GM23338 (cell line): ENCODE data around the gene DRD4. TPM values are rescaled to one million over a fixed set of nuclear protein-coding genes. Genes with fewer than 3 reads are reported as not detected.

ENCODE experiments used
- ATAC-seq: fragments of 200-7000 bp; cut with Tn5 transposase; 3 replicates; pipeline ENCODE4 v1.9.1; 2020
- DNase-seq: peaks from one replicate; pipeline ENCODE4 v3.0.0-alpha.2; 2015; ENCODE audit warnings: low spot score
- H2AFZ ChIP-seq: fragments of 200-600 bp; sonication (generic); 2 replicates; pipeline ENCODE4 v1.8.0; 2016; ENCODE audit warnings: antibody characterized with exemption, mild to moderate bottlenecking, moderate library complexity
- H3F3A ChIP-seq: fragments of 200-600 bp; sonication (generic); replicated peaks from 2 replicates; pipeline ENCODE4 v1.8.0; 2017; ENCODE audit warnings: antibody characterized with exemption, mixed run types, low read depth
- H3K27ac ChIP-seq: fragments of 200-600 bp; sonication (generic); 2 replicates; pipeline ENCODE4 v1.6.1; 2016; ENCODE audit warnings: low read depth
- H3K27me3 ChIP-seq: fragments of 200-600 bp; sonication (generic); 2 replicates; pipeline ENCODE4 v1.8.0; 2016; ENCODE audit warnings: mild to moderate bottlenecking, mixed run types, moderate library complexity; ENCODE audit not compliant: insufficient read depth
- H3K36me3 ChIP-seq: fragments of 200-600 bp; sonication (generic); 2 replicates; pipeline ENCODE4 v1.8.0; 2016; ENCODE audit warnings: mild to moderate bottlenecking; ENCODE audit not compliant: insufficient read depth
- H3K4me1 ChIP-seq: fragments of 200-600 bp; sonication (generic); 2 replicates; pipeline ENCODE4 v1.8.0; 2016; ENCODE audit warnings: mild to moderate bottlenecking, moderate library complexity; ENCODE audit not compliant: insufficient read depth
- H3K4me2 ChIP-seq: fragments of 200-600 bp; sonication (generic); 2 replicates; pipeline ENCODE4 v1.7.1; 2017; ENCODE audit warnings: mixed run types
- H3K4me3 ChIP-seq: fragments of 200-600 bp; sonication (generic); 2 replicates; pipeline ENCODE4 v1.6.1; 2016; ENCODE audit warnings: mixed run types
- H3K79me2 ChIP-seq: fragments of 200-600 bp; sonication (generic); replicated peaks from 2 replicates; pipeline ENCODE4 v1.8.0; 2017; ENCODE audit warnings: mild to moderate bottlenecking; ENCODE audit not compliant: insufficient read depth
- H3K9me2 ChIP-seq: fragments of 200-600 bp; sonication (generic); 2 replicates; pipeline ENCODE4 v1.8.0; 2017; ENCODE audit not compliant: insufficient read depth
- H4K20me1 ChIP-seq: fragments of 200-600 bp; sonication (generic); replicated peaks from 2 replicates; pipeline ENCODE4 v1.8.0; 2017; ENCODE audit warnings: mild to moderate bottlenecking; ENCODE audit not compliant: insufficient read depth
- H3K27ac Mint-ChIP-seq: 2 replicates; pipeline ENCODE4 v1.8.0; 2020; ENCODE audit warnings: inconsistent platforms, mild to moderate bottlenecking, moderate library complexity, mixed read lengths
- H3K27me3 Mint-ChIP-seq: 3 replicates; pipeline ENCODE4 v1.8.0; 2022; ENCODE audit warnings: low read depth, mild to moderate bottlenecking, moderate library complexity, mixed read lengths, inconsistent platforms; ENCODE audit not compliant: insufficient read depth, poor library complexity
- H3K36me3 Mint-ChIP-seq: 3 replicates; pipeline ENCODE4 v1.8.0; 2021; ENCODE audit warnings: low read depth, mild to moderate bottlenecking, inconsistent platforms, moderate library complexity, mixed read lengths
- H3K4me1 Mint-ChIP-seq: 3 replicates; pipeline ENCODE4 v1.8.0; 2020; ENCODE audit warnings: mild to moderate bottlenecking, inconsistent platforms, mixed read lengths
- H3K4me3 Mint-ChIP-seq: 3 replicates; pipeline ENCODE4 v1.8.0; 2021; ENCODE audit warnings: moderate library complexity, mild to moderate bottlenecking, inconsistent platforms, mixed read lengths
- H3K9me3 Mint-ChIP-seq: 3 replicates; pipeline ENCODE4 v1.8.0; 2020; ENCODE audit warnings: moderate library complexity, mild to moderate bottlenecking, inconsistent platforms, mixed read lengths
- CREB1 ChIP-seq: fragments of 250-450 bp; sonication (Bioruptor Pico); IDR thresholded peaks from 2 replicates; pipeline ENCODE4 v1.5.0; 2020; ENCODE audit warnings: low read depth, mild to moderate bottlenecking, moderate library complexity
- CTCF ChIP-seq, 2 experiments: fragments of 200-600 bp in 1 of 2; sonication (generic) in 1 of 2; conservative IDR thresholded peaks; 2 replicates each; pipeline versions ENCODE4 v1.5.1 to v1.6.1; 2016 to 2017; ENCODE audit warnings: antibody characterized with exemption in 2 of 2, low read depth in 2 of 2, mild to moderate bottlenecking in 2 of 2, moderate library complexity in 1 of 2
- EZH2 ChIP-seq: fragments of 200-600 bp; sonication (generic); IDR thresholded peaks from one replicate; pipeline ENCODE4 v1.8.0; 2017; ENCODE audit warnings: antibody characterized with exemption, mild to moderate bottlenecking, low read depth; ENCODE audit not compliant: unreplicated experiment
- EZH2phosphoT487 ChIP-seq: fragments of 200-600 bp; sonication (generic); IDR thresholded peaks from one replicate; pipeline ENCODE4 v1.8.1; 2018; ENCODE audit warnings: antibody characterized with exemption; ENCODE audit not compliant: unreplicated experiment
- JUNB ChIP-seq: IDR thresholded peaks from one replicate; pipeline ENCODE4 v1.6.1; 2016; ENCODE audit warnings: antibody characterized with exemption; ENCODE audit not compliant: unreplicated experiment
- NANOG ChIP-seq: IDR thresholded peaks from 2 replicates; pipeline ENCODE4 v1.6.1; 2016; ENCODE audit warnings: antibody characterized with exemption, borderline replicate concordance
- POLR2AphosphoS5 ChIP-seq: IDR thresholded peaks from 2 replicates; pipeline ENCODE4 v1.6.1; 2016; ENCODE audit warnings: antibody characterized with exemption, low read depth
- STAT1 ChIP-seq: IDR thresholded peaks from one replicate; pipeline ENCODE4 v1.6.1; 2016; ENCODE audit warnings: antibody characterized with exemption; ENCODE audit not compliant: unreplicated experiment
- ZNF114 ChIP-seq: fragments of 250-450 bp; sonication (Bioruptor Pico); IDR thresholded peaks from 2 replicates; pipeline ENCODE4 v1.5.0; 2020; ENCODE audit warnings: mild to moderate bottlenecking, moderate library complexity
- ZNF331 ChIP-seq: fragments of 250-450 bp; sonication (Bioruptor Pico); IDR thresholded peaks from 2 replicates; pipeline ENCODE4 v1.5.0; 2020; ENCODE audit warnings: low read depth, mild to moderate bottlenecking, moderate library complexity
- polyA plus RNA-seq: library from polyadenylated mRNA; unstranded; fragments of >200 nt; fragmentation: Nextera tagmentation; extraction: Ambion mirVana; gene quantifications from 2 replicates; pipeline ENCODE4 v1.2.1, GENCODE V29; 2016
- total RNA-seq: library from RNA; depleted of rRNA; stranded (reverse); fragments of >200 nt; shearing (Covaris generic); gene quantifications from 2 replicates; pipeline ENCODE4 v1.2.3, GENCODE V29; 2014
- TF ChIP-seq, protein P1 (sequence below): IDR thresholded peaks from one replicate; pipeline ENCODE4 v1.6.1; 2018; ENCODE audit warnings: antibody characterized with exemption; ENCODE audit not compliant: unreplicated experiment
- TF ChIP-seq, protein P2 (sequence below): fragments of 250-450 bp; sonication (Bioruptor Pico); IDR thresholded peaks from 2 replicates; pipeline ENCODE4 v1.5.0; 2020; ENCODE audit warnings: mild to moderate bottlenecking, moderate library complexity
- TF ChIP-seq, protein P3 (sequence below): IDR thresholded peaks from 2 replicates; pipeline ENCODE4 v1.6.1; 2016; ENCODE audit warnings: antibody characterized with exemption

Gene DRD4
- total and polyA plus RNA-seq, 2 experiments from 2014 or later: 1.0 to 1.8 TPM

- H3K4me1 Mint-ChIP-seq: no peaks in the 10 kb centered on the region; the same call in 2 of the 3 replicates
- Histone ChIP-seq H3K79me2 (peaks cover 14% of the 10 kb centered on the region; the same call in 1 of the 2 replicates), H3F3A (peaks cover 19% of the 10 kb centered on the region), H3K4me1 (no peaks in the 10 kb centered on the region), H3K4me3 (no peak overlapping the region), H3K27me3 (no peaks in the 10 kb centered on the region), H3K27ac (no peak overlapping the region), H2AFZ (no peak overlapping the region), H3K4me2 (no peak overlapping the region), H4K20me1 (peaks cover 19% of the 10 kb centered on the region; the same call in 1 of the 2 replicates), H3K36me3 (peaks cover 20% of the 10 kb centered on the region; the same call in 1 of the 2 replicates), H3K9me2 (no peaks in the 10 kb centered on the region)
- H3K27ac Mint-ChIP-seq: no peak overlapping the region
- H3K27me3 Mint-ChIP-seq: peaks cover 18% of the 10 kb centered on the region
- peaks cover 77% of the 10 kb centered on the region for H3K36me3 Mint-ChIP-seq
- no peak for DNase-seq
- no peaks in the 10 kb centered on the region; the same call in none of the 3 replicates for H3K9me3 Mint-ChIP-seq
- no peak for ATAC-seq
- TF ChIP-seq, protein P1, sequence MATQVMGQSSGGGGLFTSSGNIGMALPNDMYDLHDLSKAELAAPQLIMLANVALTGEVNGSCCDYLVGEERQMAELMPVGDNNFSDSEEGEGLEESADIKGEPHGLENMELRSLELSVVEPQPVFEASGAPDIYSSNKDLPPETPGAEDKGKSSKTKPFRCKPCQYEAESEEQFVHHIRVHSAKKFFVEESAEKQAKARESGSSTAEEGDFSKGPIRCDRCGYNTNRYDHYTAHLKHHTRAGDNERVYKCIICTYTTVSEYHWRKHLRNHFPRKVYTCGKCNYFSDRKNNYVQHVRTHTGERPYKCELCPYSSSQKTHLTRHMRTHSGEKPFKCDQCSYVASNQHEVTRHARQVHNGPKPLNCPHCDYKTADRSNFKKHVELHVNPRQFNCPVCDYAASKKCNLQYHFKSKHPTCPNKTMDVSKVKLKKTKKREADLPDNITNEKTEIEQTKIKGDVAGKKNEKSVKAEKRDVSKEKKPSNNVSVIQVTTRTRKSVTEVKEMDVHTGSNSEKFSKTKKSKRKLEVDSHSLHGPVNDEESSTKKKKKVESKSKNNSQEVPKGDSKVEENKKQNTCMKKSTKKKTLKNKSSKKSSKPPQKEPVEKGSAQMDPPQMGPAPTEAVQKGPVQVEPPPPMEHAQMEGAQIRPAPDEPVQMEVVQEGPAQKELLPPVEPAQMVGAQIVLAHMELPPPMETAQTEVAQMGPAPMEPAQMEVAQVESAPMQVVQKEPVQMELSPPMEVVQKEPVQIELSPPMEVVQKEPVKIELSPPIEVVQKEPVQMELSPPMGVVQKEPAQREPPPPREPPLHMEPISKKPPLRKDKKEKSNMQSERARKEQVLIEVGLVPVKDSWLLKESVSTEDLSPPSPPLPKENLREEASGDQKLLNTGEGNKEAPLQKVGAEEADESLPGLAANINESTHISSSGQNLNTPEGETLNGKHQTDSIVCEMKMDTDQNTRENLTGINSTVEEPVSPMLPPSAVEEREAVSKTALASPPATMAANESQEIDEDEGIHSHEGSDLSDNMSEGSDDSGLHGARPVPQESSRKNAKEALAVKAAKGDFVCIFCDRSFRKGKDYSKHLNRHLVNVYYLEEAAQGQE: no peak
- TF ChIP-seq POLR2AphosphoS5: no peak
- TF ChIP-seq ZNF114 (CRISPR knock-in tag): no peak
- TF ChIP-seq STAT1: no peak
- no peak for TF ChIP-seq CTCF (conservative IDR thresholded peaks at IDR 0.05; ENCODE audit: low read depth in 2 of 2)
- no peak for TF ChIP-seq EZH2
- TF ChIP-seq EZH2phosphoT487: no peak
- TF ChIP-seq, protein P2, sequence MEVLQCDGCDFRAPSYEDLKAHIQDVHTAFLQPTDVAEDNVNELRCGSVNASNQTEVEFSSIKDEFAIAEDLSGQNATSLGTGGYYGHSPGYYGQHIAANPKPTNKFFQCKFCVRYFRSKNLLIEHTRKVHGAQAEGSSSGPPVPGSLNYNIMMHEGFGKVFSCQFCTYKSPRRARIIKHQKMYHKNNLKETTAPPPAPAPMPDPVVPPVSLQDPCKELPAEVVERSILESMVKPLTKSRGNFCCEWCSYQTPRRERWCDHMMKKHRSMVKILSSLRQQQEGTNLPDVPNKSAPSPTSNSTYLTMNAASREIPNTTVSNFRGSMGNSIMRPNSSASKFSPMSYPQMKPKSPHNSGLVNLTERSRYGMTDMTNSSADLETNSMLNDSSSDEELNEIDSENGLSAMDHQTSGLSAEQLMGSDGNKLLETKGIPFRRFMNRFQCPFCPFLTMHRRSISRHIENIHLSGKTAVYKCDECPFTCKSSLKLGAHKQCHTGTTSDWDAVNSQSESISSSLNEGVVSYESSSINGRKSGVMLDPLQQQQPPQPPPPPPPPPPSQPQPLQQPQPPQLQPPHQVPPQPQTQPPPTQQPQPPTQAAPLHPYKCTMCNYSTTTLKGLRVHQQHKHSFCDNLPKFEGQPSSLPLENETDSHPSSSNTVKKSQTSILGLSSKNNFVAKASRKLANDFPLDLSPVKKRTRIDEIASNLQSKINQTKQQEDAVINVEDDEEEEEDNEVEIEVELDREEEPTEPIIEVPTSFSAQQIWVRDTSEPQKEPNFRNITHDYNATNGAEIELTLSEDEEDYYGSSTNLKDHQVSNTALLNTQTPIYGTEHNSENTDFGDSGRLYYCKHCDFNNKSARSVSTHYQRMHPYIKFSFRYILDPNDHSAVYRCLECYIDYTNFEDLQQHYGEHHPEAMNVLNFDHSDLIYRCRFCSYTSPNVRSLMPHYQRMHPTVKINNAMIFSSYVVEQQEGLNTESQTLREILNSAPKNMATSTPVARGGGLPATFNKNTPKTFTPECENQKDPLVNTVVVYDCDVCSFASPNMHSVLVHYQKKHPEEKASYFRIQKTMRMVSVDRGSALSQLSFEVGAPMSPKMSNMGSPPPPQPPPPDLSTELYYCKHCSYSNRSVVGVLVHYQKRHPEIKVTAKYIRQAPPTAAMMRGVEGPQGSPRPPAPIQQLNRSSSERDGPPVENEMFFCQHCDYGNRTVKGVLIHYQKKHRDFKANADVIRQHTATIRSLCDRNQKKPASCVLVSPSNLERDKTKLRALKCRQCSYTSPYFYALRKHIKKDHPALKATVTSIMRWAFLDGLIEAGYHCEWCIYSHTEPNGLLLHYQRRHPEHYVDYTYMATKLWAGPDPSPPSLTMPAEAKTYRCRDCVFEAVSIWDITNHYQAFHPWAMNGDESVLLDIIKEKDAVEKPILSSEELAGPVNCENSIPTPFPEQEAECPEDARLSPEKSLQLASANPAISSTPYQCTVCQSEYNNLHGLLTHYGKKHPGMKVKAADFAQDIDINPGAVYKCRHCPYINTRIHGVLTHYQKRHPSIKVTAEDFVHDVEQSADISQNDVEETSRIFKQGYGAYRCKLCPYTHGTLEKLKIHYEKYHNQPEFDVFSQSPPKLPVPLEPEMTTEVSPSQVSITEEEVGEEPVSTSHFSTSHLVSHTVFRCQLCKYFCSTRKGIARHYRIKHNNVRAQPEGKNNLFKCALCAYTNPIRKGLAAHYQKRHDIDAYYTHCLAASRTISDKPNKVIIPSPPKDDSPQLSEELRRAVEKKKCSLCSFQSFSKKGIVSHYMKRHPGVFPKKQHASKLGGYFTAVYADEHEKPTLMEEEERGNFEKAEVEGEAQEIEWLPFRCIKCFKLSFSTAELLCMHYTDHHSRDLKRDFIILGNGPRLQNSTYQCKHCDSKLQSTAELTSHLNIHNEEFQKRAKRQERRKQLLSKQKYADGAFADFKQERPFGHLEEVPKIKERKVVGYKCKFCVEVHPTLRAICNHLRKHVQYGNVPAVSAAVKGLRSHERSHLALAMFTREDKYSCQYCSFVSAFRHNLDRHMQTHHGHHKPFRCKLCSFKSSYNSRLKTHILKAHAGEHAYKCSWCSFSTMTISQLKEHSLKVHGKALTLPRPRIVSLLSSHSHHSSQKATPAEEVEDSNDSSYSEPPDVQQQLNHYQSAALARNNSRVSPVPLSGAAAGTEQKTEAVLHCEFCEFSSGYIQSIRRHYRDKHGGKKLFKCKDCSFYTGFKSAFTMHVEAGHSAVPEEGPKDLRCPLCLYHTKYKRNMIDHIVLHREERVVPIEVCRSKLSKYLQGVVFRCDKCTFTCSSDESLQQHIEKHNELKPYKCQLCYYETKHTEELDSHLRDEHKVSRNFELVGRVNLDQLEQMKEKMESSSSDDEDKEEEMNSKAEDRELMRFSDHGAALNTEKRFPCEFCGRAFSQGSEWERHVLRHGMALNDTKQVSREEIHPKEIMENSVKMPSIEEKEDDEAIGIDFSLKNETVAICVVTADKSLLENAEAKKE (CRISPR knock-in tag): no peak
- TF ChIP-seq CREB1 (CRISPR knock-in tag): no peak
- no peak for TF ChIP-seq NANOG
- TF ChIP-seq ZNF331 (CRISPR knock-in tag): no peak
- TF ChIP-seq, protein P3, sequence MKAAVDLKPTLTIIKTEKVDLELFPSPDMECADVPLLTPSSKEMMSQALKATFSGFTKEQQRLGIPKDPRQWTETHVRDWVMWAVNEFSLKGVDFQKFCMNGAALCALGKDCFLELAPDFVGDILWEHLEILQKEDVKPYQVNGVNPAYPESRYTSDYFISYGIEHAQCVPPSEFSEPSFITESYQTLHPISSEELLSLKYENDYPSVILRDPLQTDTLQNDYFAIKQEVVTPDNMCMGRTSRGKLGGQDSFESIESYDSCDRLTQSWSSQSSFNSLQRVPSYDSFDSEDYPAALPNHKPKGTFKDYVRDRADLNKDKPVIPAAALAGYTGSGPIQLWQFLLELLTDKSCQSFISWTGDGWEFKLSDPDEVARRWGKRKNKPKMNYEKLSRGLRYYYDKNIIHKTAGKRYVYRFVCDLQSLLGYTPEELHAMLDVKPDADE: no peak
- no peak for TF ChIP-seq JUNB
- no peak overlapping the region for H3K4me3 Mint-ChIP-seq
Measured at GRCh38 chr11:593347-593746, 43.7 kb upstream of the DRD4 start.
